ENCODE results near the gene ESYT3.

ESYT3 gene

GRCh38 chr3:138439646-138440045 lies 5.2 kb downstream of the ESYT3 start:
- Histone ChIP-seq H3K9ac (ENCODE audit: low read length) (no peak overlapping the region), H3K27me3 (ENCODE audit: control insufficient read depth, insufficient read depth, low read length) (peaks cover 23% of the 10 kb centered on the region), H3K4me3 (ENCODE audit: low read length) (no peak overlapping the region), H3K36me3 (ENCODE audit: control insufficient read depth, insufficient read depth, low read length) (no peaks in the 10 kb centered on the region), H3K9me3 (ENCODE audit: control insufficient read depth, low read length) (no peaks in the 10 kb centered on the region), H3K4me1 (ENCODE audit: control insufficient read depth, insufficient read depth, low read length) (no peaks in the 10 kb centered on the region)

GRCh38 chr3:138440121-138440521 lies 5.7 kb downstream of the ESYT3 start:
- H3K9me3 ChIP-seq (ENCODE audit: control insufficient read depth, low read length): no peaks in the 10 kb centered on the region
- H3K9ac ChIP-seq (ENCODE audit: low read length): no peak overlapping the region
- H3K27me3 ChIP-seq (ENCODE audit: control insufficient read depth, insufficient read depth, low read length): peaks cover 18% of the 10 kb centered on the region
- no peaks in the 10 kb centered on the region for H3K36me3 ChIP-seq (ENCODE audit: control insufficient read depth, insufficient read depth, low read length)
- H3K4me1 ChIP-seq (ENCODE audit: control insufficient read depth, insufficient read depth, low read length): no peaks in the 10 kb centered on the region
- H3K4me3 ChIP-seq (ENCODE audit: low read length): no peak overlapping the region

- no peaks in the 10 kb centered on the region for H3K36me3 ChIP-seq (ENCODE audit: control insufficient read depth, insufficient read depth, low read length)
- H3K9me3 ChIP-seq (ENCODE audit: control insufficient read depth, low read length): no peaks in the 10 kb centered on the region
- no peak overlapping the region for H3K4me3 ChIP-seq (ENCODE audit: low read length)
- H3K9ac ChIP-seq (ENCODE audit: low read length): no peak overlapping the region
- no peaks in the 10 kb centered on the region for H3K4me1 ChIP-seq (ENCODE audit: control insufficient read depth, insufficient read depth, low read length)
- peaks cover 14% of the 10 kb centered on the region for H3K27me3 ChIP-seq (ENCODE audit: control insufficient read depth, insufficient read depth, low read length)
Measured at GRCh38 chr3:138440596-138440995, 6.2 kb downstream of the ESYT3 start.

GRCh38 chr3:138441256-138441655 lies 6.8 kb downstream of the ESYT3 start:
- H3K4me1 ChIP-seq (ENCODE audit: control insufficient read depth, insufficient read depth, low read length): no peaks in the 10 kb centered on the region
- no peak overlapping the region for H3K4me3 ChIP-seq (ENCODE audit: low read length)
- no peaks in the 10 kb centered on the region for H3K36me3 ChIP-seq (ENCODE audit: control insufficient read depth, insufficient read depth, low read length)
- H3K9ac ChIP-seq (ENCODE audit: low read length): no peak overlapping the region
- H3K9me3 ChIP-seq (ENCODE audit: control insufficient read depth, low read length): no peaks in the 10 kb centered on the region
- peaks cover 7% of the 10 kb centered on the region for H3K27me3 ChIP-seq (ENCODE audit: control insufficient read depth, insufficient read depth, low read length)

GRCh38 chr3:138441742-138442141 lies 7.3 kb downstream of the ESYT3 start:
- no peak overlapping the region for H3K9ac ChIP-seq (ENCODE audit: low read length)
- H3K27me3 ChIP-seq (ENCODE audit: control insufficient read depth, insufficient read depth, low read length): peaks cover 4% of the 10 kb centered on the region
- no peaks in the 10 kb centered on the region for H3K4me1 ChIP-seq (ENCODE audit: control insufficient read depth, insufficient read depth, low read length)
- no peaks in the 10 kb centered on the region for H3K36me3 ChIP-seq (ENCODE audit: control insufficient read depth, insufficient read depth, low read length)
- no peak overlapping the region for H3K4me3 ChIP-seq (ENCODE audit: low read length)
- H3K9me3 ChIP-seq (ENCODE audit: control insufficient read depth, low read length): no peaks in the 10 kb centered on the region

GRCh38 chr3:138442433-138442832 lies 8.0 kb downstream of the ESYT3 start:
- H3K9ac ChIP-seq (ENCODE audit: low read length): no peak overlapping the region
- H3K36me3 ChIP-seq (ENCODE audit: control insufficient read depth, insufficient read depth, low read length): no peaks in the 10 kb centered on the region
- no peak overlapping the region for H3K4me3 ChIP-seq (ENCODE audit: low read length)
- H3K27me3 ChIP-seq (ENCODE audit: control insufficient read depth, insufficient read depth, low read length): no peaks in the 10 kb centered on the region
- no peaks in the 10 kb centered on the region for H3K4me1 ChIP-seq (ENCODE audit: control insufficient read depth, insufficient read depth, low read length)
- no peaks in the 10 kb centered on the region for H3K9me3 ChIP-seq (ENCODE audit: control insufficient read depth, low read length)

GRCh38 chr3:138443091-138443490 lies 8.7 kb downstream of the ESYT3 start:
- Histone ChIP-seq H3K36me3 (ENCODE audit: control insufficient read depth, insufficient read depth, low read length) (no peaks in the 10 kb centered on the region), H3K9ac (ENCODE audit: low read length) (no peak overlapping the region), H3K4me3 (ENCODE audit: low read length) (no peak overlapping the region), H3K4me1 (ENCODE audit: control insufficient read depth, insufficient read depth, low read length) (no peaks in the 10 kb centered on the region), H3K9me3 (ENCODE audit: control insufficient read depth, low read length) (no peaks in the 10 kb centered on the region), H3K27me3 (ENCODE audit: control insufficient read depth, insufficient read depth, low read length) (no peaks in the 10 kb centered on the region)

GRCh38 chr3:138443521-138444503 lies 9.4 kb downstream of the ESYT3 start:
- H3K4me1 ChIP-seq (ENCODE audit: control insufficient read depth, insufficient read depth, low read length): no peaks in the 10 kb centered on the region
- no peaks in the 10 kb centered on the region for H3K36me3 ChIP-seq (ENCODE audit: control insufficient read depth, insufficient read depth, low read length)
- no peak overlapping the region for H3K4me3 ChIP-seq (ENCODE audit: low read length)
- no peaks in the 10 kb centered on the region for H3K9me3 ChIP-seq (ENCODE audit: control insufficient read depth, low read length)
- no peak overlapping the region for H3K9ac ChIP-seq (ENCODE audit: low read length)
- H3K27me3 ChIP-seq (ENCODE audit: control insufficient read depth, insufficient read depth, low read length): no peaks in the 10 kb centered on the region

GRCh38 chr3:138445236-138445635 lies 10.8 kb downstream of the ESYT3 start:
- H3K4me1 ChIP-seq (ENCODE audit: control insufficient read depth, insufficient read depth, low read length): no peaks in the 10 kb centered on the region
- H3K9ac ChIP-seq (ENCODE audit: low read length): no peak overlapping the region
- H3K36me3 ChIP-seq (ENCODE audit: control insufficient read depth, insufficient read depth, low read length): no peaks in the 10 kb centered on the region
- no peak overlapping the region for H3K4me3 ChIP-seq (ENCODE audit: low read length)
- H3K9me3 ChIP-seq (ENCODE audit: control insufficient read depth, low read length): no peaks in the 10 kb centered on the region
- H3K27me3 ChIP-seq (ENCODE audit: control insufficient read depth, insufficient read depth, low read length): no peaks in the 10 kb centered on the region

- no peak overlapping the region for H3K4me3 ChIP-seq (ENCODE audit: low read length)
- no peaks in the 10 kb centered on the region for H3K4me1 ChIP-seq (ENCODE audit: control insufficient read depth, insufficient read depth, low read length)
- no peaks in the 10 kb centered on the region for H3K9me3 ChIP-seq (ENCODE audit: control insufficient read depth, low read length)
- no peaks in the 10 kb centered on the region for H3K27me3 ChIP-seq (ENCODE audit: control insufficient read depth, insufficient read depth, low read length)
- H3K36me3 ChIP-seq (ENCODE audit: control insufficient read depth, insufficient read depth, low read length): no peaks in the 10 kb centered on the region
- no peak overlapping the region for H3K9ac ChIP-seq (ENCODE audit: low read length)
Measured at GRCh38 chr3:138445654-138446053, 11.2 kb downstream of the ESYT3 start.

GRCh38 chr3:138448631-138449030 lies 14.2 kb downstream of the ESYT3 start:
- H3K4me3 ChIP-seq (ENCODE audit: low read length): no peak overlapping the region
- H3K9me3 ChIP-seq (ENCODE audit: control insufficient read depth, low read length): no peaks in the 10 kb centered on the region
- H3K9ac ChIP-seq (ENCODE audit: low read length): no peak overlapping the region
- H3K27me3 ChIP-seq (ENCODE audit: control insufficient read depth, insufficient read depth, low read length): no peaks in the 10 kb centered on the region
- no peaks in the 10 kb centered on the region for H3K36me3 ChIP-seq (ENCODE audit: control insufficient read depth, insufficient read depth, low read length)
- no peaks in the 10 kb centered on the region for H3K4me1 ChIP-seq (ENCODE audit: control insufficient read depth, insufficient read depth, low read length)

- H3K4me1 ChIP-seq (ENCODE audit: control insufficient read depth, insufficient read depth, low read length): no peaks in the 10 kb centered on the region
- H3K27me3 ChIP-seq (ENCODE audit: control insufficient read depth, insufficient read depth, low read length): no peaks in the 10 kb centered on the region
- no peaks in the 10 kb centered on the region for H3K9me3 ChIP-seq (ENCODE audit: control insufficient read depth, low read length)
Measured at GRCh38 chr3:138449490-138449889, 15.1 kb downstream of the ESYT3 start.

More at GRCh38 chr3:138449490-138449889, 15.1 kb downstream of the ESYT3 start:
- Histone ChIP-seq H3K4me3 (ENCODE audit: low read length) (no peak overlapping the region), H3K36me3 (ENCODE audit: control insufficient read depth, insufficient read depth, low read length) (no peaks in the 10 kb centered on the region), H3K9ac (ENCODE audit: low read length) (no peak overlapping the region)
